HepG2 (cell line): ENCODE results near the gene FAM229B. TPM values are rescaled to one million over a fixed set of nuclear protein-coding genes. Genes with fewer than 3 reads are reported as not detected.

ENCODE experiments used
- ETV5 ChIP-seq: IDR thresholded peaks from 2 replicates; pipeline ENCODE4 v1.6.1; 2018; ENCODE audit warnings: missing biosample characterization, missing genetic modification reagents, inconsistent platforms, borderline replicate concordance
- HNF4G ChIP-seq, 2 experiments: sonication (generic) in 1 of 2; formaldehyde crosslinking in 1 of 2; IDR thresholded peaks; 2 replicates each; pipeline versions ENCODE4 v1.4.0 to v1.6.1; 2011 to 2020; ENCODE audit warnings: borderline replicate concordance in 2 of 2, low read depth in 2 of 2, mild to moderate bottlenecking in 2 of 2, low read length in 1 of 2, missing genetic modification reagents in 1 of 2, moderate library complexity in 1 of 2
- HOXA5 ChIP-seq: sonication (generic); formaldehyde crosslinking; IDR thresholded peaks from 2 replicates; pipeline ENCODE4 v1.4.0; 2020; ENCODE audit warnings: missing genetic modification reagents
- JUNB ChIP-seq: sonication (generic); formaldehyde crosslinking; IDR thresholded peaks from 2 replicates; pipeline ENCODE4 v1.8.0; 2022; ENCODE audit warnings: missing genetic modification reagents, mild to moderate bottlenecking, borderline replicate concordance
- KAT2B ChIP-seq: fragments of 150-350 bp; IDR thresholded peaks from 2 replicates; pipeline ENCODE4 v1.6.1; 2014; ENCODE audit warnings: low read depth, low read length, borderline replicate concordance
- MTA3 ChIP-seq: sonication (generic); formaldehyde crosslinking; IDR thresholded peaks from 2 replicates; pipeline ENCODE4 v1.4.0; 2020; ENCODE audit warnings: missing genetic modification reagents
- MYC ChIP-seq: sonication (generic); formaldehyde crosslinking; IDR thresholded peaks from 2 replicates; pipeline ENCODE4 v1.9.0; 2021; ENCODE audit warnings: missing genetic modification reagents, borderline replicate concordance
- NFYB ChIP-seq: sonication (generic); formaldehyde crosslinking; IDR thresholded peaks from 2 replicates; pipeline ENCODE4 v1.4.0; 2020; ENCODE audit warnings: missing genetic modification reagents
- PCBP1 ChIP-seq: fragments of 200-400 bp; formaldehyde crosslinking; IDR thresholded peaks from 2 replicates; pipeline ENCODE4 v1.6.1; 2017; ENCODE audit warnings: mild to moderate bottlenecking, low read depth, low read length, borderline replicate concordance
- SAP130 ChIP-seq: IDR thresholded peaks from 2 replicates; pipeline ENCODE4 v1.6.1; 2016; ENCODE audit warnings: low read depth
- SP140L ChIP-seq: sonication (generic); formaldehyde crosslinking; IDR thresholded peaks from 2 replicates; pipeline ENCODE4 v1.4.0; 2020; ENCODE audit warnings: missing genetic modification reagents, borderline replicate concordance
- SRF ChIP-seq: IDR thresholded peaks from 2 replicates; pipeline ENCODE4 v1.6.1; 2011; ENCODE audit warnings: mild to moderate bottlenecking, low read depth, low read length, moderate library complexity
- ZC3H13 ChIP-seq: sonication (generic); formaldehyde crosslinking; IDR thresholded peaks from 2 replicates; pipeline ENCODE4 v1.8.1; 2023; ENCODE audit warnings: mild to moderate bottlenecking, missing genetic modification reagents, moderate library complexity
- ZFP36 ChIP-seq: fragments of 150-350 bp; IDR thresholded peaks from 2 replicates; pipeline ENCODE4 v1.6.1; 2018; ENCODE audit warnings: borderline replicate concordance, low read length, low read depth; ENCODE audit not compliant: partially characterized antibody
- ZNF256 ChIP-seq: sonication (generic); formaldehyde crosslinking; conservative IDR thresholded peaks from 2 replicates; pipeline ENCODE4 v1.4.0; 2020; ENCODE audit warnings: missing genetic modification reagents
- ZNF337 ChIP-seq: sonication (generic); formaldehyde crosslinking; IDR thresholded peaks from 2 replicates; pipeline ENCODE4 v1.5.1; 2020; ENCODE audit warnings: missing genetic modification reagents, low read depth, mild to moderate bottlenecking, borderline replicate concordance
- ZNF530 ChIP-seq: sonication (generic); formaldehyde crosslinking; IDR thresholded peaks from 2 replicates; pipeline ENCODE4 v1.5.0; 2020; ENCODE audit warnings: low read depth, mild to moderate bottlenecking, missing genetic modification reagents
- ZNF816 ChIP-seq: sonication (generic); formaldehyde crosslinking; IDR thresholded peaks from 2 replicates; pipeline ENCODE4 v1.8.0; 2022; ENCODE audit warnings: missing genetic modification reagents, mild to moderate bottlenecking, borderline replicate concordance
- polyA plus RNA-seq, 8 experiments: library from polyadenylated mRNA; depleted of rRNA in 3 of 8; stranded (reverse) in 7 of 8; unstranded in 1 of 8; fragments of >200 nt; fragmentation: Illumina TruSeq in 4 of 8; extraction: Trizol in 4 of 8; gene quantifications; 2 replicates each; pipeline versions ENCODE4 v1.2.1 to v1.2.3, GENCODE V29; 2011 to 2016; ENCODE audit warnings: low read depth in 4 of 8, missing spikeins in 1 of 8, mixed read lengths in 1 of 8; ENCODE audit not compliant: insufficient read depth in 1 of 8
- total RNA-seq, 5 experiments: library from RNA; depleted of rRNA; stranded (reverse); fragments of >200 nt; fragmentation: Illumina TruSeq; extraction: Trizol; gene quantifications; 2 replicates each; pipeline ENCODE4 v1.2.3, GENCODE V29; 2016; ENCODE audit warnings: low read depth in 1 of 5
- TF ChIP-seq, protein P1 (sequence below): IDR thresholded peaks from 2 replicates; pipeline ENCODE4 v1.6.1; 2016; ENCODE audit warnings: control low read depth
- TF ChIP-seq, protein P2 (sequence below): IDR thresholded peaks from 2 replicates; pipeline ENCODE4 v1.6.1; 2012; ENCODE audit warnings: low read depth, low read length, improper control_type of control experiment
- TF ChIP-seq, protein P3 (sequence below): IDR thresholded peaks from 2 replicates; pipeline ENCODE4 v1.6.1; 2016
- TF ChIP-seq, protein P4 (sequence below): IDR thresholded peaks from 2 replicates; pipeline ENCODE4 v1.6.1; 2016
- TF ChIP-seq, protein P5 (sequence below): sonication (generic); formaldehyde crosslinking; IDR thresholded peaks from 2 replicates; pipeline ENCODE4 v1.5.0; 2020; ENCODE audit warnings: mild to moderate bottlenecking, missing genetic modification reagents

Gene FAM229B
- total and polyA plus RNA-seq, 2 of the 13 experiments (the other 11 are each of a cell fraction or from before 2014, with no cell fraction given), result 11.3 to 19.5 TPM

DNA sequence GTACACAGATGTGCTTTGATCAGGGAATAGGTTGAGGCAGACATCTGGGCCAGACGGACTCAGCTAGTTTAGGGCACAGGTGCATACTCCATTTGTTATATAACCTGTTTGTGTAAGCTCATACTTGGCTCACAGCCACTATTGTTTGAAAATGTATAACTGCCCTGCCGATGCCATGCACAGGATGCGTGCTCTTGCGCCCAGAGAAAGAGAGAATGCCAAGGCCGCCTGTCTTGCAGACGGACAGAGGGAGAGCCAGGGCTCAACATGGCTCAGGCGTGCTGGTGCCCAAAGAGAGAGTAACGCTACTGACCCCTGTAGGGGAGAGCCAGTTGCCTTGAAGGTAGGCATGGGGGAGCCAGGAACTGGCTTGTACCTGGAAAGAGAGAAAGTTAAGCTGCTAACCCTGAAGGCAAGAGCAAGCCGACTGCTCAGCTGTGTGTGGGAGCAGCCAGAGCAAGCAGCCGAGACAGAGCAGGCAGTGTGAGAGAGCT is 57.7 kb downstream of the FAM229B start (continued):
- TF ChIP-seq PCBP1 (no peak), NFYB (CRISPR knock-in tag) (no peak), ZNF530 (no peak), SAP130 (CRISPR knock-in tag) (no peak; the same call in 1 of the 2 replicates), ZNF816 (CRISPR knock-in tag) (no peak), MTA3 (no peak), SRF (no peak), KAT2B (no peak), ZNF256 (CRISPR knock-in tag) (no peak), JUNB (no peak), ZC3H13 (CRISPR knock-in tag) (no peak), ZFP36 (no peak), ETV5 (CRISPR knock-in tag) (no peak; the same call in 1 of the 2 replicates), HNF4G (IDR thresholded peaks at IDR 0.05; ENCODE audit: borderline replicate concordance, low read depth, low read length) (no peak), HNF4G (CRISPR knock-in tag; IDR thresholded peaks at IDR 0.05; ENCODE audit: borderline replicate concordance, low read depth) (no peak), MYC (CRISPR knock-in tag) (peak; percentile 38; the same call in 1 of the 2 replicates), SP140L (no peak), HOXA5 (CRISPR knock-in tag) (no peak), ZNF337 (no peak)
- TF ChIP-seq, protein P1, sequence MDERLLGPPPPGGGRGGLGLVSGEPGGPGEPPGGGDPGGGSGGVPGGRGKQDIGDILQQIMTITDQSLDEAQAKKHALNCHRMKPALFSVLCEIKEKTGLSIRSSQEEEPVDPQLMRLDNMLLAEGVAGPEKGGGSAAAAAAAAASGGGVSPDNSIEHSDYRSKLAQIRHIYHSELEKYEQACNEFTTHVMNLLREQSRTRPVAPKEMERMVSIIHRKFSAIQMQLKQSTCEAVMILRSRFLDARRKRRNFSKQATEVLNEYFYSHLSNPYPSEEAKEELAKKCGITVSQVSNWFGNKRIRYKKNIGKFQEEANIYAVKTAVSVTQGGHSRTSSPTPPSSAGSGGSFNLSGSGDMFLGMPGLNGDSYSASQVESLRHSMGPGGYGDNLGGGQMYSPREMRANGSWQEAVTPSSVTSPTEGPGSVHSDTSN (CRISPR knock-in tag), result no peak
- TF ChIP-seq, protein P2, sequence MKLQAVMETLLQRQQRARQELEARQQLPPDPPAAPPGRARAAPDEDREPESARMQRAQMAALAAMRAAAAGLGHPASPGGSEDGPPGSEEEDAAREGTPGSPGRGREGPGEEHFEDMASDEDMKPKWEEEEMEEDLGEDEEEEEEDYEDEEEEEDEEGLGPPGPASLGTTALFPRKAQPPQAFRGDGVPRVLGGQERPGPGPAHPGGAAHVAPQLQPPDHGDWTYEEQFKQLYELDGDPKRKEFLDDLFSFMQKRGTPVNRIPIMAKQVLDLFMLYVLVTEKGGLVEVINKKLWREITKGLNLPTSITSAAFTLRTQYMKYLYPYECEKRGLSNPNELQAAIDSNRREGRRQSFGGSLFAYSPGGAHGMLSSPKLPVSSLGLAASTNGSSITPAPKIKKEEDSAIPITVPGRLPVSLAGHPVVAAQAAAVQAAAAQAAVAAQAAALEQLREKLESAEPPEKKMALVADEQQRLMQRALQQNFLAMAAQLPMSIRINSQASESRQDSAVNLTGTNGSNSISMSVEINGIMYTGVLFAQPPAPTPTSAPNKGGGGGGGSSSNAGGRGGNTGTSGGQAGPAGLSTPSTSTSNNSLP, result no peak
- TF ChIP-seq, protein P3, sequence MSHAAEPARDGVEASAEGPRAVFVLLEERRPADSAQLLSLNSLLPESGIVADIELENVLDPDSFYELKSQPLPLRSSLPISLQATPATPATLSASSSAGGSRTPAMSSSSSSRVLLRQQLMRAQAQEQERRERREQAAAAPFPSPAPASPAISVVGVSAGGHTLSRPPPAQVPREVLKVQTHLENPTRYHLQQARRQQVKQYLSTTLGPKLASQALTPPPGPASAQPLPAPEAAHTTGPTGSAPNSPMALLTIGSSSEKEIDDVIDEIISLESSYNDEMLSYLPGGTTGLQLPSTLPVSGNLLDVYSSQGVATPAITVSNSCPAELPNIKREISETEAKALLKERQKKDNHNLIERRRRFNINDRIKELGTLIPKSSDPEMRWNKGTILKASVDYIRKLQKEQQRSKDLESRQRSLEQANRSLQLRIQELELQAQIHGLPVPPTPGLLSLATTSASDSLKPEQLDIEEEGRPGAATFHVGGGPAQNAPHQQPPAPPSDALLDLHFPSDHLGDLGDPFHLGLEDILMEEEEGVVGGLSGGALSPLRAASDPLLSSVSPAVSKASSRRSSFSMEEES, result no peak
- TF ChIP-seq, protein P4, sequence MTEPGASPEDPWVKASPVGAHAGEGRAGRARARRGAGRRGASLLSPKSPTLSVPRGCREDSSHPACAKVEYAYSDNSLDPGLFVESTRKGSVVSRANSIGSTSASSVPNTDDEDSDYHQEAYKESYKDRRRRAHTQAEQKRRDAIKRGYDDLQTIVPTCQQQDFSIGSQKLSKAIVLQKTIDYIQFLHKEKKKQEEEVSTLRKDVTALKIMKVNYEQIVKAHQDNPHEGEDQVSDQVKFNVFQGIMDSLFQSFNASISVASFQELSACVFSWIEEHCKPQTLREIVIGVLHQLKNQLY, result peak; percentile 96
- TF ChIP-seq, protein P5, sequence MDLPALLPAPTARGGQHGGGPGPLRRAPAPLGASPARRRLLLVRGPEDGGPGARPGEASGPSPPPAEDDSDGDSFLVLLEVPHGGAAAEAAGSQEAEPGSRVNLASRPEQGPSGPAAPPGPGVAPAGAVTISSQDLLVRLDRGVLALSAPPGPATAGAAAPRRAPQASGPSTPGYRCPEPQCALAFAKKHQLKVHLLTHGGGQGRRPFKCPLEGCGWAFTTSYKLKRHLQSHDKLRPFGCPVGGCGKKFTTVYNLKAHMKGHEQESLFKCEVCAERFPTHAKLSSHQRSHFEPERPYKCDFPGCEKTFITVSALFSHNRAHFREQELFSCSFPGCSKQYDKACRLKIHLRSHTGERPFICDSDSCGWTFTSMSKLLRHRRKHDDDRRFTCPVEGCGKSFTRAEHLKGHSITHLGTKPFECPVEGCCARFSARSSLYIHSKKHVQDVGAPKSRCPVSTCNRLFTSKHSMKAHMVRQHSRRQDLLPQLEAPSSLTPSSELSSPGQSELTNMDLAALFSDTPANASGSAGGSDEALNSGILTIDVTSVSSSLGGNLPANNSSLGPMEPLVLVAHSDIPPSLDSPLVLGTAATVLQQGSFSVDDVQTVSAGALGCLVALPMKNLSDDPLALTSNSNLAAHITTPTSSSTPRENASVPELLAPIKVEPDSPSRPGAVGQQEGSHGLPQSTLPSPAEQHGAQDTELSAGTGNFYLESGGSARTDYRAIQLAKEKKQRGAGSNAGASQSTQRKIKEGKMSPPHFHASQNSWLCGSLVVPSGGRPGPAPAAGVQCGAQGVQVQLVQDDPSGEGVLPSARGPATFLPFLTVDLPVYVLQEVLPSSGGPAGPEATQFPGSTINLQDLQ (CRISPR knock-in tag), result no peak
